Smooth muscle cell of the brain vasculature (primary cell): ENCODE measurements around the gene ADAM10.
"Not testable (repeated sequence)": the region's sequence is repeated elsewhere in the genome, so short reads cannot be mapped to it uniquely, and the experiment has no call there.

ENCODE experiments used
- DNase-seq: peaks from one replicate; pipeline ENCODE4 v3.0.0-alpha.2; 2012; ENCODE audit warnings: low read depth, low spot score

Gene ADAM10

GRCh38 chr15:58611731-58612676 lies 137.5 kb downstream of the ADAM10 start:
- no peak for DNase-seq

GRCh38 chr15:58608711-58609110 lies 140.8 kb downstream of the ADAM10 start:
- DNase-seq = no peak

DNA sequence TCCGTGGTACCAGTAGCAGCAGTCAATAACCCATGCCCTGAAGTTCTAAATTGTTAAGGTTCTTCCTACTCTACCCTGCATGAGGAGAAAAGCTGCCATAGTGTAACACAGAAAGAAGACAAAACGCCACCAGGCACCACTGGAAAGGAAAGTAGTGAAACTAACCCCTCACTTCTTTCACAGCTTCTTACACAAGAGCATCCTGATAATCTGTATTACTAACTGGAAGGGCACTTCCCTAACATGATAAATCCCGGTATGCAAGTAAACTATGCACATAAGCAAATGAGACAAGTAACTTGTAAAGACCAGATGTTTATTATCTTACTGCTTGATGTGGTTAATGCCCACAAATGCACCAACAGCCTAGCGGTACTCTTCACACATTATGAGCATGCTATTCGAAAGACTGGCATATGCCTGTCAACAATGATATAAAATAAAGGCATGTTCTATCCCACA lies 141.3 kb downstream of the ADAM10 start:
- DNase-seq = no peak

DNA sequence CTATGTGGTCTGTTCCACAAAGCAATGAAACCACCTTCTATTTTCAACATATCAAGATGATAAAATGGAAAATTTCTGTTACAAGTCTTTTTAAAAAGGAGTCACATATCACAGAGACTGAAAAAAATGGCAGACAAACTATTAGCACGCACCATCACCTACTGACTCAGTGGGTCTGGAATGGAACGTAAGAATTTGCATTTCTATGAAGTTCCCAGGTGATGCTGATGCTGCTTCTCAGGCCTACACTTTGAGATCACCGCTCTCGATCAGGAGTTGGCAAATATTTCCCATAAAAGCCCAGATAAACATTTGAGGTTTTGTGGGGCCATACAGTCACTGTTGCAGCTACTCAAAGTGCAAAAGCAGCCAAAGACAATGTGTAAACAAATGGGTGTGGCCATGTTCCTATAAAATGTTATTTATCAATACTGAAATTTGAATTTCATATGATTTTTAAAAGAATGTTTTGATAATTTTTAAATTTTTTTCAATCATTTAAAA lies 142.9 kb downstream of the ADAM10 start:
- DNase-seq = no peak

- DNase-seq = no peak
Measured at GRCh38 chr15:58605931-58606530, 143.5 kb downstream of the ADAM10 start.

- no peak for DNase-seq
Measured at GRCh38 chr15:58604455-58604923, 145.0 kb downstream of the ADAM10 start.

DNA sequence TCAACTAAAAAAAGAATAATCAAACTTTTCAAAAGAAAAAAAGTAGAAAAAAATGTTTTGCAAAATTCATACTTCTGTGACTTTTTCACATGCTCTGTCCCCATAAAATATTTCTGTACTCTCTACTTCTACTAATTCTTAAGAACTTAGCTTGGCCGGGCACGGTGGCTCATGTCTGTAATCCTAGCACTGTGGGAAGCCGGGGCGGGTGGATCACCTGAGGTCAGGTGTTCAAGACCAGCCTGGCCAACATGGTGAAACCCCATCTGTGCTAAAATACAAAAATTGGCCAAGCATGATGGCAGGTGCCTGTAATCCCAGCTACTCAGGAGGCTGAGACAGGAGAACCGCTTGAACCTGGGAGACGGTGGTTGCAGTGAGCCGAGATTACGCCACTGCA lies 145.6 kb downstream of the ADAM10 start:
- not testable (repeated sequence) for DNase-seq

- DNase-seq = no peak
Measured at GRCh38 chr15:58602823-58603222, 146.7 kb downstream of the ADAM10 start.

- no peak for DNase-seq
Measured at GRCh38 chr15:58598829-58599210, 150.7 kb downstream of the ADAM10 start.

DNA sequence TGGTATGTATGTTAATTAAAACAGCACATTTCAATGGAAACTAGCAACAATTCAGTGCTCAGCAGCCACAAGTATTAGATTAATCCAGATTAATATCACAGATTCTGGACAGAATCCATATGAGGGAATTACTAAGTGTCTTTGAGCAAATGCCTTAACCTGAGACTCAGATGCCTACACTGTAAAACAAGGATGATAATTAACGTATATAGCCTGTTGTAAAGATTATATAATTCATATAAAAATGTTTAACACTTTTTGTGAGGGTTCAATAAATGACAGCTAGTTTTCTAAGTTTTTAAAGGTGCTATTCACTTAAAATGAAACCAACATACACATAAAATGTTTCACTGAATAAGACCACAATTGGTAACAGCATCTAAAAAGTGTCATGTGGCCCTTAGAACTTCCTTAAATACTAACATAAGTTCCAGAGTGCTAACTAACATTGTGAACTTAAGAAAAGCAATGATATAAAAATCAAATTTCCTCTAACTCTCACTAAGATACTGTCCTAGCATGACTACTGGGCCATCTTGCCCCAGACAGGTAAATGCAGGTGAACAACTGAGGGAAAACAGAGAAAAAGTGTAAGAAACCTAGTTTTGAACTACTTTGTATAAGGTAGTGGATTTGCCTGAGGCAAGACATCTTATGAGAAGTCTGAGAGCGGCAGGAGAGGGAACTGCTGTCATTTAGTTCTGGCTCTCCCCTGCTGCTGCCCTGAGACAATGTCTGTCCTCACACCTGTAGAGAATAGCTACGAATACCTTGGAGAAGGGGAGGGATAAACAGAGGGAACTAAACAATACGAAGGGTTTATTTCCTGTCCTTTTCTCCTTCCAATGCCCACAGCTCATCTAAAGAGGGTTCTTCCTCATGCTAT lies 151.3 kb downstream of the ADAM10 start:
- DNase-seq = no peak

GRCh38 chr15:58595516-58596263 lies 153.8 kb downstream of the ADAM10 start:
- no peak for DNase-seq

DNA sequence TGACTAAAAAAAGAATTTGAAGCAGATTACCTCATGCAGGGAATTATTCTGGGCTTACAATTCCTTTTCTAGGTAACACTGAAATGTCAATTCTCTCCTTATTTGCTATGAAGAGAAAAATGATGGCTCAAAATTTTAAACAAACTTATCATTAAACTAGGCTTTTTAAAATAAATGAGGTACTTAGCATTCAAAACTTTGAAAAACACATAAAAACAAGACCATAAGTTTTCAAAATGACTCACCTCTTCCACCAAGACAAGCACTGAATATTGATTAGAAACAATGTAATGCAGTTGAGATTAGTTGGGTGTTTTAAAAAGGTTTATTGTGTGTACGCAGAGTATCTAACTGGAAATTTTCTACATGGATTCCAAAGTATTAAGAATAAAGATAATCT lies 154.6 kb downstream of the ADAM10 start:
- no peak for DNase-seq

- no peak for DNase-seq
Measured at GRCh38 chr15:58593870-58594269, 155.6 kb downstream of the ADAM10 start.

DNA sequence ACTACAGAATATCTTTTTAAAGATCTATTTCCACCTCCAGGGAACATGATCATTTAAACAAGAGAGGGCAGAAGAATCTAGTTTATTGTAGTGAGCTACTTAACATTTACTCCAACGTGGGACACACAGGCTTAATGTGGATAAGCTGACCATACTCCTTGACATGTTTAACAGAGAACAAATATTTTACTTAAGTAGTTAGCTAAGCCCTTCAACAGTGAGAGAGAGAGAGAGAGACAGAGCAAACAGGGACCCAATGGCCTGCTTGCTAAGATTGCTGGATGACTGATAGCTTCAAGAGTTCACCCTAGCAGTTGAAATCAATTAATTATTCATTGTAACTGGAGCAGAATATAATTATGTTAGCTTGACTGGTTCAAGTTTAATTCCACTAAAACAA lies 158.6 kb downstream of the ADAM10 start:
- no peak for DNase-seq

- DNase-seq = no peak
Measured at GRCh38 chr15:58590236-58590635, 159.3 kb downstream of the ADAM10 start.

DNA sequence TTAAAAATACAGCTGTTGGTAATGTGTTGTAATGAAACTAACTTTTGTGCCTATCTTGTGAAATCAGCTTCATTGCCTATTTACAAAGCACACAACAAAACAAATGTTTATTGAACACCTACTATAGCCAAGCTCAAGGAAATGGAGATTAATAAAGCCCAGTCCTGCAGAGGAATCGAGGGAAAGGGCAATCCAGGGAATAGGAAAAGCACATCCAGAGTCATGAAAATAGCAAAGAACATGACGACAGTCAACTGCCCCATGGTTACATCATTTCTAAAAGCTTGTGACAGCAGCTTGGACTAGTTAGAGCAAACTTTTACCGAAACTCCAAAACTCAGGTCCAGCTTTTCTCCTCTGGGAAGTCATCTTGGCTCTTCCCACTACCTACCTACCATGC lies 160.5 kb downstream of the ADAM10 start:
- DNase-seq = no peak

DNA sequence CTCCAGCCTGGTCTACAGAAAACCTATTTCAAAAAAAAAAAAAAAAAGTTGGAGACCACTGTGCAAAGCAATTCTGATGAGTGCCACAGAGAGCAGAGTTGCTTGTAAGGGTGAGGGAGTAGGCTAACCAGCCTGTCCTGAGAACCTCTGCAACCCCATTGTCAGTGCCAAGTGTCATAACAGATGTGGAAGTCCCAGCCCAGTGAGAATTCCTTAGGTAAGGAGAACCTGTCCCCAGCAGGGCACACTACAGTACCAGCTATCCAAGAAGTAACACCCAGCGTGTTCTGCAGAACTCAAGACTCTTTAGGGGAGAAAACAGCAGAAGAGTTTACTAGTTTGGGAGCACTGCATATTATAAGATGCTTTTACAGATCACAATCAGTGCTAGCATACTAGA lies 161.4 kb downstream of the ADAM10 start:
- no peak for DNase-seq

GRCh38 chr15:58587486-58587885 lies 162.0 kb downstream of the ADAM10 start:
- no peak for DNase-seq

GRCh38 chr15:58585693-58586443 lies 163.6 kb downstream of the ADAM10 start:
- no peak for DNase-seq

DNA sequence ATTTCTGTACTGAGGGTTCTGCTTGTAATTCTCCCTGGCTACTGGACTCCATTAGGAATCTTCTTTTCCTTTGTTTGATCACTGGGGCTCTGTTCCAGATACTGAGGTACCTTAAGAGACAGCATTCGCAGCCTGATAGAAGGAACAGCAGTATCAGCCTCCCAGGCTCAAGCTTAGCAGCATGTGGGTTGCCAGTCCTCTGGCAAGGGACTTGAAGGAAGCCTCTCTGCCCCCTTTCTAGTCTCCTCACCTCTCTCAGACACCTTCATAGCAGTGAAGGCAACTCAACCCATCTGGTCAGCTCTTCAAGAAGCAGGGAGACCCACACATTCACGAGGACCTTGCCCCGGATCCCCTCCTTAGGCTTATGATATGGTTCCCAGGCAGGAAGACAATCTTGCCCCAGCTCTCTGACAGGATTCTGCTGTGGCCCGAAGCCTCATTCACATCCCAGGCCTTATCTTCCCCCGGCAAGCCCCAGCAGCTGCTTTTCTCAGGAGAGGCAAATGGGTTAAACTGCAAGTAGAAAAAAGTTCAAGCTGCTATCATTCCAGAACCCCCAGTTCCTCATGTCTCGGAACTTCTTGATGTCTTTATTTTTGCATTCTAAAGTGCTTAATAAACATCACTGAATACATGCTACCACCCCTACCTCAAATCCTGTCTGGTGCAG lies 164.6 kb downstream of the ADAM10 start:
- DNase-seq = no peak
